HG03097 (cell line): Measurements from ENCODE around the gene RBM48.
"Not testable (repeated sequence)": the region's sequence is repeated elsewhere in the genome, so short reads cannot be mapped to it uniquely, and the experiment has no call there.

Experiments
- ATAC-seq: cut with Tn5 transposase; IDR thresholded peaks from one replicate; pipeline ENCODE4 v1.9.1; 2021; ENCODE audit not compliant: unreplicated experiment, low FRiP score

The RBM48 gene

GRCh38 chr7:92528188-92528957, at the start of gene RBM48, which contains the start of gene PEX1:
TSS of gene RBM48 (plus strand) at chr7:92528795. CDS start at chr7:92528814, 19 bp downstream.
TSS of gene PEX1 (minus strand) at chr7:92528520. CDS start at chr7:92528435, 85 bp downstream.
- peak; percentile 94 for ATAC-seq

GRCh38 chr7:92479146-92479545, 49.4 kb upstream of the RBM48 start:
- ATAC-seq, result not testable (repeated sequence)

GRCh38 chr7:92483624-92484023, 45.0 kb upstream of the RBM48 start:
- ATAC-seq, result not testable (repeated sequence)

GRCh38 chr7:92484226-92484625, 44.4 kb upstream of the RBM48 start:
- not testable (repeated sequence) for ATAC-seq

GRCh38 chr7:92485267-92485892, 43.2 kb upstream of the RBM48 start:
- ATAC-seq, result no peak

GRCh38 chr7:92485974-92486373, 42.6 kb upstream of the RBM48 start:
- ATAC-seq, result no peak

- no peak for ATAC-seq
These were observed 40.8 kb upstream of the RBM48 start for GRCh38 chr7:92487804-92488203.

GRCh38 chr7:92489634-92490033, 39.0 kb upstream of the RBM48 start:
- ATAC-seq, result no peak

- no peak for ATAC-seq
These were observed 31.7 kb upstream of the RBM48 start for GRCh38 chr7:92496876-92497275.

GRCh38 chr7:92498557-92498956, 30.0 kb upstream of the RBM48 start:
- ATAC-seq, result no peak

GRCh38 chr7:92503767-92504166, 24.8 kb upstream of the RBM48 start:
- no peak for ATAC-seq

- ATAC-seq, result no peak
These were observed 24.0 kb upstream of the RBM48 start for GRCh38 chr7:92504563-92504962.

- ATAC-seq, result no peak
These were observed 22.2 kb upstream of the RBM48 start for GRCh38 chr7:92506363-92506762.

- ATAC-seq, result no peak
These were observed 19.6 kb upstream of the RBM48 start for GRCh38 chr7:92508946-92509345.

GRCh38 chr7:92513167-92513902, 15.3 kb upstream of the RBM48 start:
- no peak for ATAC-seq

- ATAC-seq, result no peak
These were observed 11.0 kb upstream of the RBM48 start for GRCh38 chr7:92517631-92518030.

- ATAC-seq, result no peak
These were observed 8.6 kb upstream of the RBM48 start for GRCh38 chr7:92520024-92520423.

GRCh38 chr7:92523110-92523509, 5.5 kb upstream of the RBM48 start:
- no peak for ATAC-seq

GRCh38 chr7:92527300-92528187, 1.1 kb upstream of the RBM48 start:
- ATAC-seq, result peak; percentile 29

- peak; percentile 1 for ATAC-seq
These were observed 316 bp downstream of the RBM48 start for GRCh38 chr7:92528958-92529264.

- no peak for ATAC-seq
These were observed 6.0 kb downstream of the RBM48 start for GRCh38 chr7:92534572-92534971.
